Hypothalamus (tissue), 51 donors: ENCODE results near the gene SULT1C3.

Experiments
- DNase-seq, 51 donors: peaks; one replicate each; lab custom pipeline; 2025; lab: John Stamatoyannopoulos, UW

The SULT1C3 gene

DNA sequence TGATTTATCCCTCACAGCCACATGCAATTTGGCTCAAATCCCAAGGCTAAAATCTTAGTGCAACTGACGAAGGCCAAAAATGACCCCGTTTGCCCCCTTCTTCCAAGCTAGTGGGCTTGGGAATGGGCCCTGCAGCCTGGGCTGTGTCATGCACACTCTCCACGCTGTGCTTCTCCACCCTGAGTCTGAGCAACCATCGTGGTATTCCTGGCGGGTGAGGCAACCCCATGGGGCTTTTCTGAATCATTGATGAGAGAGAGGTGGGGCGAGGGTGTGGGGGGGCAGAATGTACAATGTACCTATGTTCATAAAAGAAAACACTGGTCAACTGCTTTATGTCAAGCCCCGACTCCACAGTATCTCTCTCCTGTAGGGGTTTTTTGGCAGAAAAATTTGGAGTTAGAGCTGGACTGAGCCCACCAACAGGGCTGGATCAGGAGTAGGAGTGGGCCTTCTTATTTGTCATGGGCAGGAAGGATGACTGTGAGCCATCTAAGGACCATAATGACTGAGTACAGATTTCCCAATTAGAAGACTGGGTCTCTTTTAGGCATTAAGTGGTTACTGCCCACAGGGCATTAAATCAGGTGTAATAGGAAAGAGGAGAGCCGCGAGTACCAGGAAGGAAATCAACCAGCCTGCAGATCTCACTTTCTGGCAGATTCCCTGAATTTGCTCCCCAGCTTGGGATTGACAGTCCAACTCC lies 57.8 kb downstream of the SULT1C3 start:
- no peak for DNase-seq

DNA sequence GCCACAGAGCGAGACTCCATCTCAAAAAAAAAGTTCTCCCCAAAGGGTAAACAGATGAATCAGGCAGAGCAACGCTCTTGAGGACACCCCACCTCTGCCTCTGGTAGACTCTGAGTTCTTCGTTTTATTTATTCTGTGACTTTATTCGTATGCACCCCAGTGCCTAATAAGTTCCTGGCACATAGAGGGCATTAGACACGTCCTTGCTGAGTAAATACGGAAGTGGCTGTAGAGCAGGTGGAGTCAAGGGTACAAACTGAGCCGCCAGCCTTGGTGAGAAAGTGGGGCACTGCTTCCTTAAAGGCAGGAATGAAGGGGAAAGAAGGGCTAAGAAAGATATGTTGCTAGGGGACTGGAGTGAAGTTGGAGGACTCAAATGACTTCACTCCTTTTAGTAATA lies 61.8 kb downstream of the SULT1C3 start:
- DNase-seq, result no peak

DNA sequence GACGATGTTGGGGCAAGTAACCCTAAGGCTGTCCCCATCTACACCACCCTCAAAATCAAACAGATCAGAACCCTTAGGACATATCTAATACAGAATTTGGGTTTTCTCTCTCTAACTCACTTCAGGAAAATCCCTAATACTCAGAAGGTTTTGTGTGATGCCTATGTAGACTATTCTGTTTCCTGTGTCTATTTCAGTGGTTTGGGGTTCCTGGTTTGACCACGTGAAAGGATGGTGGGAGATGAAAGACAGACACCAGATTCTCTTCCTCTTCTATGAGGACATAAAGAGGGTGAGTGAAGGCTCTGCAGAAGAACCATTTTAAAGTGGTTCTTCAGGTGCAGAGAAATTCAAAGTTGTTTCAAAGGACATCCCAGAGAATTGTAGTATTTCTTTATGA lies 65.2 kb downstream of the SULT1C3 start:
- no peak for DNase-seq

DNA sequence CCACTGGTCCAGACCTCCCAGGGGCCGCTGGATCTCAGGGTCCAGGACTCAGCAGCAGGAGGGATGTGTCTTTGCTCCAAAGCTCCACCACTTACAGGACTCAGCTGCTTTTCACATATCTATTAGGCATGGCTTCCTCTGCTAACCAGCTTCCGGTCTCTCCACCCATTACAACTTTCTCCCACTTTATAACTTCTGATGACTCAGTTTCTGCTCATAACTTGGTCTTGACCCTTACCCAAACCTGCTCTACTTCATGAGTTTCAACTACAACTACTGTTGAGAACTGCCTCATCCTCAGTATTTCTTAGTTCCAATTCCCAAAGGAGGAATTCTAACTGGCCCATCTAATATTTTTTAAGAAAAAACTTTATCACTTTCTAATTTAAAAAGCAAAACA lies 66.1 kb downstream of the SULT1C3 start:
- no peak for DNase-seq

DNA sequence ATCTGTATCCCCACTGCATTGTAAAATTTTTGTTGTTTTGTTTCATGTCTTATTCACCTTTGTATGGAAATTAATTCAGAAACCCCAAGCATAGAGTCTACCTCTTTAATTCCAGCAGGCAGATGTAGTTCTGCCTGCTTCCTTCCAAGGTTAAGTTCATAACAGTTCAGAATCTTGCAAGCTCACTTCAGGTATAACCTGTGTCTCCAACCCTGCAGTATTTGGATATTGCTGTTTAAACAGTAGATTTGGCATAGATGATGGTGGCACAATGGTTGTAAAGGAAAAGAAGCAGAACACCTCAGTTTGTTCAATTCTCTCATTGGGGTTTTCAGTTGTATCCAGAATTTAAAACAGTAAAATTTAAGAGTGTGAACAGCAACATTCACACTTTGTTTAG lies 70.1 kb downstream of the SULT1C3 start:
- no peak for DNase-seq
